ENCODE data around the gene COG2. TPM values are rescaled to one million over a fixed set of nuclear protein-coding genes. Genes with fewer than 3 reads are reported as not detected.
"Not testable (repeated sequence)": the region's sequence is repeated elsewhere in the genome, so short reads cannot be mapped to it uniquely, and the experiment has no call there.

The COG2 gene
- total and polyA plus RNA-seq, 4 donors, result 6.4 to 23.1 (median 16.0) TPM

- Histone ChIP-seq H3K27me3 (ENCODE audit: control insufficient read depth in 1 of 2, insufficient read depth in 2 of 2, low read length in 1 of 2) (no peaks in the 10 kb centered on the region), H3K9me3 (ENCODE audit: control insufficient read depth, low read length) (no peaks in the 10 kb centered on the region), H3K4me3 (ENCODE audit: low read length in 2 of 2) (no peak overlapping the region), H3K4me1 (ENCODE audit: control insufficient read depth in 1 of 2, insufficient read depth in 2 of 2, low read length in 2 of 2) (peaks cover 2 to 7% of the 10 kb centered on the region in 2 donors), H3K27ac (ENCODE audit: low read depth in 1 of 2, low read length in 2 of 2) (no peak overlapping the region), H3K36me3 (ENCODE audit: control insufficient read depth in 1 of 2, insufficient read depth in 2 of 2, low read length in 1 of 2) (no peaks in the 10 kb centered on the region)
- 72 to 82% methylated on average over 5 of the region's 5 CpGs for WGBS, 2 donors
- ATAC-seq (ENCODE audit: low FRiP score) (no peak), DNase-seq (no peak)
- intact Hi-C loops (cut with DNase I), result no loop called here
Observed at GRCh38 chr1:230647321-230647720, 5.0 kb downstream of the COG2 start.

DNA sequence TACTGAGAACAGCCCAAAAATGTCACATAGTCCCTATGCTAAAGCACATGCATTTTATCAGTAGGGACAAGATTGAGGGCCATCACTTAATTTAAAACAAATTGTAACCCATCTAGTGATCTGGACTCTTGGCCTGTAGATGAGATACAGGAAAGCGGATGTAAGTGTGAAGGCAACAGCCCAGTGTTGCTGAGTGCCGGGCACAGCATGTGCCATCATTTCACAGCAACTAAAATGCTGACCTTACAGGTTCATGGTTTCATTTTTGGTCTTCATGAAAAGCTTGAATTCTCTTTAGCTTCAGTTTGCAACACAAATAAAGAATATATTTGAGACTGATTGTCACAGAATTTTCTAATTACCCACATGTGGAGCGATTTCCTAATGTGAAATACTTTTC, 5.8 kb downstream of the COG2 start:
- Histone ChIP-seq H3K36me3 (ENCODE audit: control insufficient read depth in 1 of 2, insufficient read depth in 2 of 2, low read length in 1 of 2) (no peaks in the 10 kb centered on the region), H3K27me3 (ENCODE audit: control insufficient read depth in 1 of 2, insufficient read depth in 2 of 2, low read length in 1 of 2) (no peaks in the 10 kb centered on the region), H3K4me3 (ENCODE audit: low read length in 2 of 2) (no peak overlapping the region), H3K27ac (ENCODE audit: low read depth in 1 of 2, low read length in 2 of 2) (no peak overlapping the region), H3K9me3 (ENCODE audit: control insufficient read depth, low read length) (no peaks in the 10 kb centered on the region), H3K4me1 (ENCODE audit: control insufficient read depth in 1 of 2, insufficient read depth in 2 of 2, low read length in 2 of 2) (peaks cover 2 to 7% of the 10 kb centered on the region in 2 donors)
- DNase-seq, result no peak
- WGBS, 2 donors, result 92 to 96% methylated on average over 3 of the region's 3 CpGs
- no peak for ATAC-seq (ENCODE audit: low FRiP score)
- intact Hi-C loops (cut with DNase I), result no loop called here

GRCh38 chr1:230650300-230650699, 8.0 kb downstream of the COG2 start:
- 91 to 98% methylated on average over 1 of the region's 1 CpG for WGBS, 2 donors
- no peaks in the 10 kb centered on the region for H3K27me3 ChIP-seq (ENCODE audit: control insufficient read depth in 1 of 2, insufficient read depth in 2 of 2, low read length in 1 of 2)
- intact Hi-C loops (cut with DNase I), result no loop called here

GRCh38 chr1:230651235-230651634, 9.0 kb downstream of the COG2 start:
- no peak overlapping the region for H3K4me3 ChIP-seq (ENCODE audit: low read length in 2 of 2)
- H3K9me3 ChIP-seq (ENCODE audit: control insufficient read depth, low read length), result no peaks in the 10 kb centered on the region
- DNase-seq, result no peak
- peaks cover 0 to 2% of the 10 kb centered on the region in 2 donors for H3K4me1 ChIP-seq (ENCODE audit: control insufficient read depth in 1 of 2, insufficient read depth in 2 of 2, low read length in 2 of 2)
- H3K36me3 ChIP-seq (ENCODE audit: control insufficient read depth in 1 of 2, insufficient read depth in 2 of 2, low read length in 1 of 2), result no peaks in the 10 kb centered on the region
- H3K27me3 ChIP-seq (ENCODE audit: control insufficient read depth in 1 of 2, insufficient read depth in 2 of 2, low read length in 1 of 2), result no peaks in the 10 kb centered on the region
- no peak overlapping the region for H3K27ac ChIP-seq (ENCODE audit: low read depth in 1 of 2, low read length in 2 of 2)
- ATAC-seq (ENCODE audit: low FRiP score), result no peak
- 92 to 94% methylated on average over 2 of the region's 2 CpGs for WGBS, 2 donors
- intact Hi-C loops (cut with DNase I), result no loop called here

More at GRCh38 chr1:230650300-230650699, 8.0 kb downstream of the COG2 start:
- Histone ChIP-seq H3K27ac (ENCODE audit: low read depth in 1 of 2, low read length in 2 of 2) (no peak overlapping the region), H3K36me3 (ENCODE audit: control insufficient read depth in 1 of 2, insufficient read depth in 2 of 2, low read length in 1 of 2) (no peaks in the 10 kb centered on the region), H3K9me3 (ENCODE audit: control insufficient read depth, low read length) (no peaks in the 10 kb centered on the region), H3K4me1 (ENCODE audit: control insufficient read depth in 1 of 2, insufficient read depth in 2 of 2, low read length in 2 of 2) (peaks cover 0 to 2% of the 10 kb centered on the region in 2 donors), H3K4me3 (ENCODE audit: low read length in 2 of 2) (no peak overlapping the region)
- ATAC-seq (ENCODE audit: low FRiP score), result no peak
- no peak for DNase-seq

DNA sequence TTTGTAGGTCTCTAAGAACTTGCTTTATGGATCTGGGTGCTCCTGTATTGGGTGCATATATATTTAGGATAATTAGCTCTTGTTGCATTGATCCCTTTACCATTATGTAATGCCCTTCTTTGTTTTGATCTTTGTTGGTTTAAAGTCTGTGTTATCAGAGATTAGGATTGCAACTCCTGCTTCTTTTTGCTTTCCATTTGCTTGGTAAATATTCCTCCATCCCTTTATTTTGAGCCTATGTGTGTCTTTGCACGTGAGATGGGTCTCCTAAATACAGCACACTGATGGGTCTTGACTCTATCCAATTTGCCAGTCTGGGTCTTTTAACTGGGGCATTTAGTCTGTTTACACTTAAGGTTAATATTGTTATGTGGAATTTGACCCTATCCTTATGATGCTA, 14.4 kb downstream of the COG2 start:
- H3K4me3 ChIP-seq (ENCODE audit: low read length in 2 of 2); ATAC-seq (ENCODE audit: low FRiP score); H3K4me1 ChIP-seq (ENCODE audit: control insufficient read depth in 1 of 2, insufficient read depth in 2 of 2, low read length in 2 of 2); DNase-seq; H3K27ac ChIP-seq (ENCODE audit: low read depth in 1 of 2, low read length in 2 of 2); H3K9me3 ChIP-seq (ENCODE audit: control insufficient read depth, low read length); intact Hi-C loops (cut with DNase I); H3K27me3 ChIP-seq (ENCODE audit: control insufficient read depth in 1 of 2, insufficient read depth in 2 of 2, low read length in 1 of 2); H3K36me3 ChIP-seq (ENCODE audit: control insufficient read depth in 1 of 2, insufficient read depth in 2 of 2, low read length in 1 of 2): not testable (repeated sequence)
- 86 to 90% methylated on average over 1 of the region's 1 CpG for WGBS, 2 donors

DNA sequence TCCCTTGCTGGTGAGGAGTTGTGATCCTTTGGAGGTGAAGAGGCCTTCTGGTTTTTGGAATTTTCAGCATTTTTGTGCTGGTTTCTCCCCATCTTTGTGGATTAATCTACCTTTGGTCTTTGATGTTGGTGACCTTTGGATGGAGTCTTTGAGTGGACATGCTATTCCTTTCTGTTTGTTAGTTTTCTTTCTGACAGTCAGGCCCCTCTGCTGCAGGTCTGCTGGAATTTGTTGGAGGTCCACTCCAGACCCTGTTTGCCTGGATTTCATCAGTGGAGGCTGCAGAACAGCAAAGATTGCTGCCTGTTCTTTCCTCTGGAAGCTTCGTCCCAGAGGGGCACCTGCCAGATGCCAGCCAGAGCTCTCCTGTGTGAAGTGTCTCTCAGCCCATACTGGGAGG, 15.8 kb downstream of the COG2 start:
- H3K27me3 ChIP-seq (ENCODE audit: control insufficient read depth in 1 of 2, insufficient read depth in 2 of 2, low read length in 1 of 2); H3K36me3 ChIP-seq (ENCODE audit: control insufficient read depth in 1 of 2, insufficient read depth in 2 of 2, low read length in 1 of 2); DNase-seq; ATAC-seq (ENCODE audit: low FRiP score); H3K9me3 ChIP-seq (ENCODE audit: control insufficient read depth, low read length); H3K27ac ChIP-seq (ENCODE audit: low read depth in 1 of 2, low read length in 2 of 2); intact Hi-C loops (cut with DNase I); H3K4me3 ChIP-seq (ENCODE audit: low read length in 2 of 2); H3K4me1 ChIP-seq (ENCODE audit: control insufficient read depth in 1 of 2, insufficient read depth in 2 of 2, low read length in 2 of 2): not testable (repeated sequence)
- WGBS, 2 donors, result 88 to 92% methylated on average over 1 of the region's 1 CpG

DNA sequence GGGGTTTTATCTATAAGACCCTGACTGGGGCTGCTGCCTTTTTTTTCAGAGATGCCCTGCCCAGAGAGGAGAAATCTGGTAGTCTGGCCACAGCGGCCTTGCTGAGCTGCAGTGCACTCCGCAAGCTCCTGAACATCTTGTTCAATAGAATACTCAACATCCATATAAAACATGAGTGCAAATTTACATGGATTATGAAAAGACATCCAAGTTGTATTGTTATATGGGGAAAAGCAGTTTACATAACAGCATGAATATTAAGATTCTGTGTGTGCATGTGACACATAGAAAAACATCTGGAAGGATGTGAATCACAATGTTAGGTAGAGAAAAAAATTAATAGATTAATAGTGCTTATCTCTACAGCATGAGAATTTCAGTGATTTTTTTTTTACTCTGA, 16.4 kb downstream of the COG2 start:
- H3K36me3 ChIP-seq (ENCODE audit: control insufficient read depth in 1 of 2, insufficient read depth in 2 of 2, low read length in 1 of 2), result peaks cover 0 to under 1% of the 10 kb centered on the region in 2 donors
- ATAC-seq (ENCODE audit: low FRiP score) (no peak), DNase-seq (no peak)
- intact Hi-C loops (cut with DNase I), result no loop called here
- WGBS, 2 donors, result 93 to 95% methylated on average over 2 of the region's 2 CpGs
- H3K9me3 ChIP-seq (ENCODE audit: control insufficient read depth, low read length), result no peaks in the 10 kb centered on the region
- no peaks in the 10 kb centered on the region for H3K27me3 ChIP-seq (ENCODE audit: control insufficient read depth in 1 of 2, insufficient read depth in 2 of 2, low read length in 1 of 2)
- no peaks in the 10 kb centered on the region for H3K4me1 ChIP-seq (ENCODE audit: control insufficient read depth in 1 of 2, insufficient read depth in 2 of 2, low read length in 2 of 2)
- H3K27ac ChIP-seq (ENCODE audit: low read depth in 1 of 2, low read length in 2 of 2), result no peak overlapping the region
- H3K4me3 ChIP-seq (ENCODE audit: low read length in 2 of 2), result no peak overlapping the region

- intact Hi-C loops (cut with DNase I), result loop anchor here in 1 of 2 donors (10.0 kb wide), 1 partner anchor 113 kb away; no protein-coding TSS in a partner anchor
- 81 to 85% methylated on average over 4 of the region's 4 CpGs for WGBS, 2 donors
- no peaks in the 10 kb centered on the region for H3K4me1 ChIP-seq (ENCODE audit: control insufficient read depth in 1 of 2, insufficient read depth in 2 of 2, low read length in 2 of 2)
- ATAC-seq (ENCODE audit: low FRiP score) (no peak), DNase-seq (no peak)
- no peaks in the 10 kb centered on the region for H3K27me3 ChIP-seq (ENCODE audit: control insufficient read depth in 1 of 2, insufficient read depth in 2 of 2, low read length in 1 of 2)
- peaks cover 3 to 7% of the 10 kb centered on the region in 2 donors for H3K36me3 ChIP-seq (ENCODE audit: control insufficient read depth in 1 of 2, insufficient read depth in 2 of 2, low read length in 1 of 2)
- no peak overlapping the region for H3K4me3 ChIP-seq (ENCODE audit: low read length in 2 of 2)
- H3K27ac ChIP-seq (ENCODE audit: low read depth in 1 of 2, low read length in 2 of 2), result no peak overlapping the region
- H3K9me3 ChIP-seq (ENCODE audit: control insufficient read depth, low read length), result no peaks in the 10 kb centered on the region
Observed at GRCh38 chr1:230661976-230662375, 19.7 kb downstream of the COG2 start.

- no peaks in the 10 kb centered on the region for H3K4me1 ChIP-seq (ENCODE audit: control insufficient read depth in 1 of 2, insufficient read depth in 2 of 2, low read length in 2 of 2)
- 90 to 91% methylated on average over 6 of the region's 6 CpGs for WGBS, 2 donors
- peaks cover 3 to 16% of the 10 kb centered on the region in 2 donors for H3K36me3 ChIP-seq (ENCODE audit: control insufficient read depth in 1 of 2, insufficient read depth in 2 of 2, low read length in 1 of 2)
- no peak overlapping the region for H3K4me3 ChIP-seq (ENCODE audit: low read length in 2 of 2)
- H3K27ac ChIP-seq (ENCODE audit: low read depth in 1 of 2, low read length in 2 of 2), result no peak overlapping the region
- H3K27me3 ChIP-seq (ENCODE audit: control insufficient read depth in 1 of 2, insufficient read depth in 2 of 2, low read length in 1 of 2), result no peaks in the 10 kb centered on the region
- no peak for ATAC-seq (ENCODE audit: low FRiP score)
- intact Hi-C loops (cut with DNase I), result loop anchor here in 1 of 2 donors (10.0 kb wide), 1 partner anchor 107 kb away; no protein-coding TSS in a partner anchor
- DNase-seq, result no peak
- H3K9me3 ChIP-seq (ENCODE audit: control insufficient read depth, low read length), result no peaks in the 10 kb centered on the region
Observed at GRCh38 chr1:230668227-230668626, 25.9 kb downstream of the COG2 start.

All from aorta (tissue), 5 donors.